Measurements from ENCODE around the gene GLRX3.

- TF ChIP-seq E2F4 (IDR thresholded peaks at IDR 0.05; ENCODE audit: low read depth, low read length) (peak; percentile 67), POLR2AphosphoS2 (IDR thresholded peaks at IDR 0.05; ENCODE audit: low read depth, low read length) (peak; percentile 65; the same call in 1 of the 2 replicates)
These were observed 25.7 kb upstream of the GLRX3 start, which contains the start of gene C10orf143 for GRCh38 chr10:130110246-130111112.
